Measurements from ENCODE around the gene IL22RA2. TPM values are rescaled to one million over a fixed set of nuclear protein-coding genes. Genes with fewer than 3 reads are reported as not detected.

Gene IL22RA2
- total and polyA plus RNA-seq, 12 donors = 0.12 TPM; not detected in 11

DNA sequence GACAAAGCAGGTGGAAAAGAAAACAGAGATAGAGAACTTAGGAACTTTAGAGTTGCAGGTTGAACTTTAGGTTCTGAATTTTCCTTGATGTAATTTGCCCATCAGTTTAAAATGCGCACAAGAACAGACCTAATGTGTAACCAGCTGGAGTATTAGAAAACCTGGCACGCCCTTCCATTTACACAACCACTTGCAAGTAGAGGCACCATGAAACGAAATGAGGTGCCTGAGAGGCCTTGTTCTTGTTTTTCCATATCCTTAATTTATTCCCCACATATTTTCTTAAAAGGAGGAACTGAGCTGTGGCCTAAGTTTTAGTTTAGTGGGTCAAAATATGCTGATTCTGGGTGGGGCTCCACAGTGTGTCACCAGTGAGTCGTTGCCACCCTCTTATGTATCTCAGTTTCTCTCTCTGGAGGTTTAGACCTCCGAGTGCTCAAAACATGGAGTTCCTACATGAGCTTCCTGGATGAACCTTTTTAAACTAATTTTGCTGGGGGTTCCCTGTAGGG is 17.2 kb upstream of the IL22RA2 start:
- intact Hi-C loops (cut with DNase I) = no loop called here
- Histone ChIP-seq H3K36me3 (no peaks in the 10 kb centered on the region), H3K9me3 (peaks cover 0 to 51% (median 20%) of the 10 kb centered on the region in 11 donors), H3K27ac (peak overlapping the region in 5 of 10 donors; percentile 14 to 69 (median 35)), H3K27me3 (no peaks in the 10 kb centered on the region), H3K4me3 (no peak overlapping the region), H3K4me1 (peaks cover 0 to 37% (median 19%) of the 10 kb centered on the region in 9 donors)
- ATAC-seq (no peak), DNase-seq (no peak)
- TF ChIP-seq, protein P1, sequence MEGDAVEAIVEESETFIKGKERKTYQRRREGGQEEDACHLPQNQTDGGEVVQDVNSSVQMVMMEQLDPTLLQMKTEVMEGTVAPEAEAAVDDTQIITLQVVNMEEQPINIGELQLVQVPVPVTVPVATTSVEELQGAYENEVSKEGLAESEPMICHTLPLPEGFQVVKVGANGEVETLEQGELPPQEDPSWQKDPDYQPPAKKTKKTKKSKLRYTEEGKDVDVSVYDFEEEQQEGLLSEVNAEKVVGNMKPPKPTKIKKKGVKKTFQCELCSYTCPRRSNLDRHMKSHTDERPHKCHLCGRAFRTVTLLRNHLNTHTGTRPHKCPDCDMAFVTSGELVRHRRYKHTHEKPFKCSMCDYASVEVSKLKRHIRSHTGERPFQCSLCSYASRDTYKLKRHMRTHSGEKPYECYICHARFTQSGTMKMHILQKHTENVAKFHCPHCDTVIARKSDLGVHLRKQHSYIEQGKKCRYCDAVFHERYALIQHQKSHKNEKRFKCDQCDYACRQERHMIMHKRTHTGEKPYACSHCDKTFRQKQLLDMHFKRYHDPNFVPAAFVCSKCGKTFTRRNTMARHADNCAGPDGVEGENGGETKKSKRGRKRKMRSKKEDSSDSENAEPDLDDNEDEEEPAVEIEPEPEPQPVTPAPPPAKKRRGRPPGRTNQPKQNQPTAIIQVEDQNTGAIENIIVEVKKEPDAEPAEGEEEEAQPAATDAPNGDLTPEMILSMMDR (IDR thresholded peaks at IDR 0.05) = no peak
- WGBS, 2 donors = 87% methylated on average over 5 of the region's 5 CpGs

DNA sequence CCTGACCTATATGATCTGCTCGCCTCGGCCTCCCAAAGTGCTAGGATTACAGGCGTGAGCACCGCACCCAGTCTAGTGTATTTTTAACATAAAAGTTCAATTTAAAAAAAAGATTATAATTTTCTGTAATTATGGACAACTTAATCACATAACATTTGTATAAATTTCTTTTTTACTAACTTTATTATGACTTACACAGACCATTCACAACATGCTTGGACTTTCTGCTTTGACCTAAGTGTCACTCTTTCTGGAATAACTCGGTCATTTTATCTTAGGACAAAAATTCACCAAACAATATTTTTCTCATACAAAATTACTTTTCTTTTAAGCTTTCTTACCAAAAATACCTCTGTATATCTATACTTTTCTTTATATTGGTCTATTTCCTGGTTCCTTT is 15.4 kb upstream of the IL22RA2 start:
- DNase-seq = no peak
- Histone ChIP-seq H3K9me3 (peaks cover 0 to 69% (median 23%) of the 10 kb centered on the region in 11 donors), H3K27ac (no peak overlapping the region), H3K27me3 (no peaks in the 10 kb centered on the region), H3K36me3 (no peaks in the 10 kb centered on the region), H3K4me1 (peaks cover 0 to 30% (median 19%) of the 10 kb centered on the region in 9 donors), H3K4me3 (no peak overlapping the region)
- ATAC-seq = no peak
- 87 to 89% methylated on average over 5 of the region's 5 CpGs for WGBS, 2 donors
- intact Hi-C loops (cut with DNase I) = no loop called here
- TF ChIP-seq, protein P1 (IDR thresholded peaks at IDR 0.05) = no peak

DNA sequence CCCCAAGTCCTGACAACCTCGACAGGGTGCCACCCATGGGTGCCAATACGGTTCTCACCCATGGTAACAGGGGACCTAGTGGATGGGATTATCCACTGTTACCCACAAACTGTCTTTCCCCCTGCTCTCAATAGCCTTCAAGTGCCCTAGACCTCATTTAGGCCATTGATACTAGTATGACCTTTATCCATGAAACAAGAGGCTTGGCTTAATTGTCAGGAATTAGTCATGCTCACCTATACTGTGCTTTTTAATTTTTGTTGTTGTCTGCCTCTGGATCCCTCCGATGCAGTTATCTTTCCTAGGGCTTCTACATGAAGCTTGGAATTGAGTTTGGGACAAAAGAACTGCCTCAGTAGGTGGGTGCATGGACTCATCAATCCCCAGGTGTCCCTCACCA is 11.8 kb upstream of the IL22RA2 start:
- intact Hi-C loops (cut with DNase I) = no loop called here
- TF ChIP-seq, protein P1 (IDR thresholded peaks at IDR 0.05) = no peak
- Histone ChIP-seq H3K36me3 (no peaks in the 10 kb centered on the region), H3K4me3 (no peak overlapping the region), H3K27ac (no peak overlapping the region), H3K9me3 (peaks cover 0 to 99% (median 47%) of the 10 kb centered on the region in 11 donors), H3K27me3 (no peaks in the 10 kb centered on the region), H3K4me1 (no peaks in the 10 kb centered on the region)
- 86 to 88% methylated on average over 3 of the region's 3 CpGs for WGBS, 2 donors
- ATAC-seq (no peak), DNase-seq (no peak)

DNA sequence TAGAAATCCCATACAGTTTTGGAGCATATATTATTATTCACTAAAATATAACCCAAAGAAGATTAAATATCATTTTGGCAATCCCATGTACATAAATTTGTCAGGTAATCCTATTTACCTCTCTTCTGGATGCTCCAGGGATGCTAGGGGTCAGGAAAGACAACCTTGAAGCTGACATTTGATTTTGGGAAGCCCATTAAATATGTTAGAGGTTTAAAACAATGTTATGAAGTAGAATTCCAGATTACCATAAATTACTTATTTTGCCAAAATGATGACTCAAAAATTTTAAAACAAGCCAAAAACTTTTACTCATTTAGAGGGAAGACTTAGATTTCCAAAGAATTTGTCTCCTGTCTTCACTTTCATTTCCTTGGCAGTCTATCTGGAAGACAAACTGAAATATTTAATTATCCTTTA is 9.2 kb upstream of the IL22RA2 start:
- TF ChIP-seq, protein P1 (IDR thresholded peaks at IDR 0.05) = no peak
- H3K36me3 ChIP-seq = no peaks in the 10 kb centered on the region
- peaks cover 0 to 75% (median 37%) of the 10 kb centered on the region in 11 donors for H3K9me3 ChIP-seq
- no peak overlapping the region for H3K4me3 ChIP-seq
- intact Hi-C loops (cut with DNase I) = no loop called here
- H3K27ac ChIP-seq = no peak overlapping the region
- no peaks in the 10 kb centered on the region for H3K4me1 ChIP-seq
- no peaks in the 10 kb centered on the region for H3K27me3 ChIP-seq
- DNase-seq (no peak), ATAC-seq (no peak)

Measured in heart right ventricle (tissue), 16 donors.